Cardiac muscle cell (in vitro differentiated cells and primary cell): ENCODE data around the gene LRTM2. TPM values are rescaled to one million over a fixed set of nuclear protein-coding genes. Genes with fewer than 3 reads are reported as not detected.
"Not testable (repeated sequence)": the region's sequence is repeated elsewhere in the genome, so short reads cannot be mapped to it uniquely, and the experiment has no call there.

Experiments used
- DNase-seq, 2 donors: peaks; one replicate each; pipeline versions ENCODE4 v3.0.0 to v3.0.0-alpha.2; 2010 to 2017; ENCODE audit warnings: low read depth in 1 of 2, low spot score in 1 of 2
- H3K27ac ChIP-seq: fragments of 200-600 bp; sonication (generic); 2 replicates; pipeline ENCODE4 v1.5.1; 2016
- H3K27me3 ChIP-seq: fragments of 200-600 bp; sonication (generic); 2 replicates; pipeline ENCODE4 v1.6.0; 2016; ENCODE audit warnings: control low read depth
- H3K36me3 ChIP-seq: fragments of 200-600 bp; sonication (generic); 2 replicates; pipeline ENCODE4 v1.5.1; 2016; ENCODE audit warnings: control low read depth
- H3K4me1 ChIP-seq: fragments of 200-600 bp; sonication (generic); 2 replicates; pipeline ENCODE4 v1.8.1; 2017; ENCODE audit warnings: low read depth, mild to moderate bottlenecking, mixed run types
- H3K4me3 ChIP-seq: fragments of 200-600 bp; sonication (generic); 2 replicates; pipeline ENCODE4 v1.5.1; 2016; ENCODE audit warnings: mild to moderate bottlenecking
- H3K9me3 ChIP-seq: fragments of 200-600 bp; sonication (generic); 2 replicates; pipeline ENCODE4 v1.5.1; 2017; ENCODE audit warnings: low read depth, mild to moderate bottlenecking, control low read depth
- polyA plus RNA-seq: library from polyadenylated mRNA; unstranded; fragments of >200 nt; fragmentation: Nextera tagmentation; extraction: Ambion mirVana; gene quantifications from 2 replicates; pipeline ENCODE4 v1.2.1, GENCODE V29; 2016
- total RNA-seq: library from RNA; depleted of rRNA; stranded (reverse); fragments of >200 nt; gene quantifications from 2 replicates; pipeline ENCODE4 v1.2.3, GENCODE V29; 2016
- TF ChIP-seq, protein P1 (sequence below): IDR thresholded peaks from 2 replicates; pipeline ENCODE4 v1.5.1; 2012; ENCODE audit warnings: low read depth, mild to moderate bottlenecking, low read length

The LRTM2 gene
- total and polyA plus RNA-seq, 2 experiments from 2014 or later, result not detected

GRCh38 chr12:1815814-1816729 lies 4.3 kb upstream of the LRTM2 start:
- Histone ChIP-seq H3K27ac (no peak overlapping the region), H3K4me3 (no peak overlapping the region)
- TF ChIP-seq, protein P1, sequence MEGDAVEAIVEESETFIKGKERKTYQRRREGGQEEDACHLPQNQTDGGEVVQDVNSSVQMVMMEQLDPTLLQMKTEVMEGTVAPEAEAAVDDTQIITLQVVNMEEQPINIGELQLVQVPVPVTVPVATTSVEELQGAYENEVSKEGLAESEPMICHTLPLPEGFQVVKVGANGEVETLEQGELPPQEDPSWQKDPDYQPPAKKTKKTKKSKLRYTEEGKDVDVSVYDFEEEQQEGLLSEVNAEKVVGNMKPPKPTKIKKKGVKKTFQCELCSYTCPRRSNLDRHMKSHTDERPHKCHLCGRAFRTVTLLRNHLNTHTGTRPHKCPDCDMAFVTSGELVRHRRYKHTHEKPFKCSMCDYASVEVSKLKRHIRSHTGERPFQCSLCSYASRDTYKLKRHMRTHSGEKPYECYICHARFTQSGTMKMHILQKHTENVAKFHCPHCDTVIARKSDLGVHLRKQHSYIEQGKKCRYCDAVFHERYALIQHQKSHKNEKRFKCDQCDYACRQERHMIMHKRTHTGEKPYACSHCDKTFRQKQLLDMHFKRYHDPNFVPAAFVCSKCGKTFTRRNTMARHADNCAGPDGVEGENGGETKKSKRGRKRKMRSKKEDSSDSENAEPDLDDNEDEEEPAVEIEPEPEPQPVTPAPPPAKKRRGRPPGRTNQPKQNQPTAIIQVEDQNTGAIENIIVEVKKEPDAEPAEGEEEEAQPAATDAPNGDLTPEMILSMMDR, result no peak

DNA sequence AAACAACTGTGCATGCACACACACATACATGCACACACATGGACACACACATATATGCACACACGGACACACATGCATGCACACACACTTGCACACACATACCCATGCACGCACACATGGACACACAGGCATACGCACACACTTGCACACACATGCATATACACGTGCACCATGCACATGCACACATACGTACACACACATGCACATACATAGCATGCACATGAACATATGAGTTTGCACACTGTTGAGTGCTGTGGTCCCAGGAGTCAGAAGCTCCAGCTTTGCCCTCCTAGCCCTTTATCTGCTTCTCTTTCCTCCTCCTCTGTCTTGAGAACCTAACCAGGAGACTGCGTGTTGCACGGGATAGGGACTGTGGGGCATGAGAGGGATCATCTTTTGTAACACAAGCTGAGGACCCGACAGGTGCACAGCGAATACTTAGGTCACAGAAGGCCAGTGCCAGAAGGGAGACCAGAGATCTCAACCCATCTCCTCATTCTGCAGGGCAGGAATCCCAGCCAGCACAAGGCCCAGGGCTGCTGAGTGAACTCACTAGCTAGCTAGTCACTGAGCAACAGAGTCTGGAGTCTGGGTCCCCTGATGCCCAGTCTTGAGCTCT lies 3.5 kb upstream of the LRTM2 start:
- no peak for DNase-seq
- Histone ChIP-seq H3K4me3 (no peak overlapping the region), H3K9me3 (no peaks in the 10 kb centered on the region), H3K27ac (no peak overlapping the region), H3K36me3 (no peaks in the 10 kb centered on the region), H3K27me3 (peaks cover 25% of the 10 kb centered on the region), H3K4me1 (peaks cover 11% of the 10 kb centered on the region)
- TF ChIP-seq, protein P1, result no peak

More at GRCh38 chr12:1815814-1816729, 4.3 kb upstream of the LRTM2 start:
- H3K4me1 ChIP-seq, result peaks cover 7% of the 10 kb centered on the region
- H3K36me3 ChIP-seq, result no peaks in the 10 kb centered on the region
- peaks cover 18% of the 10 kb centered on the region for H3K27me3 ChIP-seq
- peak in 1 of 2 donors; percentile 29 for DNase-seq
- H3K9me3 ChIP-seq, result no peaks in the 10 kb centered on the region

DNA sequence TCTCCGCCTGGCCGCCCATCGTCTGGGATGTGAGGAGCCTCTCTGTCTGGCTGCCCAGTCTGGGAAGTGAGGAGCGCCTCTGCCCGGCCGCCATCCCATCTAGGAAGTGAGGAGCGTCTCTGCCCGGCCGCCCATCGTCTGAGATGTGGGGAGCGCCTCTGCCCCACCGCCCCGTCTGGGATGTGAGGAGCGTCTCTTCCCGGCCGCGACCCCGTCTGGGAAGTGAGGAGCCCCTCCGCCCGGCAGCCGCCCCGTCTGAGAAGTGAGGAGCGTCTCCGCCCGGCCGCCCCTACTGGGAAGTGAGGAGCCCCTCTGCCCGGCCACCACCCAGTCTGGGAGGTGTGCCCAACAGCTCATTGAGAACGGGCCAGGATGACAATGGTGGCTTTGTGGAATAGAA lies 2.4 kb upstream of the LRTM2 start:
- not testable (repeated sequence) for DNase-seq, H3K9me3 ChIP-seq

DNA sequence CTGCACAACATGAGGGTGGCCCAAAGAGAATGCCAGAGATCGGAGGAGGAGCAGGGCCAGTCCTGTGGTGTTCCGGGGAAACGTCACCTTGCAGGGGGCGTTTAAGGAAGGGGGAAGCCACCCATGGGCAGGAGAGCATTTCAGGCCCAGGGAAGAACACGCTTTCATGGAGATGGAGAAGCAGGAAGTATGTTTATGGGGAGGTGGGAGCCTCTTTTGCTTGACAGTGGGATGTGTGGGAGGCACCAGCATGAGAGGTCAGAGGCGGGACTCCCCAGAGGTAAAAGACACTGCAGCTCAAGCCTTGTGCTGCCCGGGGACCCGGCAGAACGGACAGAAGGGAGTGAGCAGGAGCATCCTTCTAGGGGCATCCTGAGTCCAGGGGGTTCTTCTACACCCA lies 1.3 kb upstream of the LRTM2 start:
- Histone ChIP-seq H3K27me3 (peaks cover 41% of the 10 kb centered on the region), H3K4me3 (no peak overlapping the region), H3K9me3 (no peaks in the 10 kb centered on the region), H3K36me3 (no peaks in the 10 kb centered on the region), H3K27ac (no peak overlapping the region), H3K4me1 (peaks cover 11% of the 10 kb centered on the region)
- no peak for DNase-seq
- TF ChIP-seq, protein P1, result no peak

More for the DNA sequence above, 2.4 kb upstream of the LRTM2 start:
- H3K4me3 ChIP-seq, H3K27ac ChIP-seq, H3K36me3 ChIP-seq: not testable (repeated sequence)
- Histone ChIP-seq H3K4me1 (peaks cover 11% of the 10 kb centered on the region), H3K27me3 (peaks cover 36% of the 10 kb centered on the region)

DNA sequence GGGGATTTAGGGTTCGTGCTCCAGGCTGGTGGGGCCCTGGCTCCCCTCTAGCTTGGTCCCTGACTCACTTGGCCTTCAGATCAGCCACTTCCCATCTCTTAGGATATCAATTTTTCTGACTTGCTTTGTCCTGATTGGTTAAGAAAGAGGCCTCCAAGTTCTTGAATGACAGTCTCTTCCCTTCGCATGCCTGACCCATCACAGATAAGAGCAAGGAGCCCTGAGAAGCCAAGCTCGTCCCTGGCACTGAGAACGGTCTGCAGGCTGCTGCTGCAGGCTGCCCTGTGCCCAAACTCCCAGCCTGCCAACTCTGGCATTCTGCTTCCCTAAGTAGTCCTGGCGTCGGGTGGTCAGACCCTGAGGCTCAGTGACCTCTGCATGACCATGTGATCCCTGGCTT lies 794 bp upstream of the LRTM2 start:
- TF ChIP-seq, protein P1, result no peak
- Histone ChIP-seq H3K4me3 (no peak overlapping the region), H3K27me3 (peaks cover 41% of the 10 kb centered on the region), H3K4me1 (peaks cover 11% of the 10 kb centered on the region), H3K36me3 (no peaks in the 10 kb centered on the region), H3K9me3 (no peaks in the 10 kb centered on the region), H3K27ac (no peak overlapping the region)
- DNase-seq, result no peak

GRCh38 chr12:1820896-1821291 lies 529 bp downstream of the LRTM2 start:
- no peak for DNase-seq
- Histone ChIP-seq H3K4me3 (no peak overlapping the region), H3K27me3 (peaks cover 41% of the 10 kb centered on the region), H3K27ac (no peak overlapping the region), H3K4me1 (peaks cover 11% of the 10 kb centered on the region), H3K9me3 (no peaks in the 10 kb centered on the region), H3K36me3 (no peaks in the 10 kb centered on the region)
- TF ChIP-seq, protein P1, result no peak
